HG02973 (cell line): ENCODE results near the gene OR2V1.
"Not testable (repeated sequence)": the region's sequence is repeated elsewhere in the genome, so short reads cannot be mapped to it uniquely, and the experiment has no call there.

Experiments used
- ATAC-seq: cut with Tn5 transposase; IDR thresholded peaks from one replicate; pipeline ENCODE4 v1.9.1; 2021; ENCODE audit warnings: moderate library complexity; ENCODE audit not compliant: unreplicated experiment

Gene OR2V1

GRCh38 chr5:181160152-181160754, 29.3 kb upstream of the OR2V1 start:
- no peak for ATAC-seq

GRCh38 chr5:181159286-181160151, 28.6 kb upstream of the OR2V1 start:
- ATAC-seq = peak; percentile 66

GRCh38 chr5:181158869-181159268, 27.9 kb upstream of the OR2V1 start:
- ATAC-seq = no peak

GRCh38 chr5:181156758-181157157, 25.8 kb upstream of the OR2V1 start:
- no peak for ATAC-seq

GRCh38 chr5:181153814-181154213, 22.8 kb upstream of the OR2V1 start:
- no peak for ATAC-seq

- no peak for ATAC-seq
These were observed 21.4 kb upstream of the OR2V1 start for GRCh38 chr5:181152406-181152805.

GRCh38 chr5:181151146-181151545, 20.2 kb upstream of the OR2V1 start:
- no peak for ATAC-seq

- peak; percentile 47 for ATAC-seq
These were observed 19.1 kb upstream of the OR2V1 start for GRCh38 chr5:181149806-181150733.

- ATAC-seq = no peak
These were observed 18.4 kb upstream of the OR2V1 start for GRCh38 chr5:181149355-181149754.

- ATAC-seq = not testable (repeated sequence)
These were observed 16.1 kb upstream of the OR2V1 start, which contains the start of gene OR2V2 for GRCh38 chr5:181146927-181147636. TSS of gene OR2V2 (plus strand) at chr5:181147586. CDS start at chr5:181154943, 7,357 bp downstream.

GRCh38 chr5:181145133-181145532, 14.2 kb upstream of the OR2V1 start:
- no peak for ATAC-seq

GRCh38 chr5:181142054-181142453, 11.1 kb upstream of the OR2V1 start:
- no peak for ATAC-seq

- no peak for ATAC-seq
These were observed 9.8 kb upstream of the OR2V1 start for GRCh38 chr5:181140766-181141165.

- no peak for ATAC-seq
These were observed 7.3 kb upstream of the OR2V1 start for GRCh38 chr5:181138258-181138657.

GRCh38 chr5:181136361-181136955, 5.5 kb upstream of the OR2V1 start:
- no peak for ATAC-seq

GRCh38 chr5:181134259-181134658, 3.3 kb upstream of the OR2V1 start:
- ATAC-seq = no peak

- ATAC-seq = no peak
These were observed 2.8 kb upstream of the OR2V1 start for GRCh38 chr5:181133610-181134231.

GRCh38 chr5:181133083-181133482, 2.1 kb upstream of the OR2V1 start:
- ATAC-seq = no peak

- no peak for ATAC-seq
These were observed 545 bp upstream of the OR2V1 start for GRCh38 chr5:181131514-181131913.

GRCh38 chr5:181130081-181130480, 888 bp downstream of the OR2V1 start:
- not testable (repeated sequence) for ATAC-seq
